ENCODE data around the gene EFNA4. TPM values are rescaled to one million over a fixed set of nuclear protein-coding genes. Genes with fewer than 3 reads are reported as not detected.

EFNA4 gene
- polyA plus RNA-seq, 2 of the 4 experiments (the other 2 are of a cell fraction) = 3.1 to 8.7 TPM

GRCh38 chr1:155033524-155033923 is 30.0 kb upstream of the EFNA4 start, which contains the start of the genes DCST1 and DCST2 (continued):
- TF ChIP-seq REST (IDR thresholded peaks at IDR 0.05) = no peak
- TF ChIP-seq ZFP36 (IDR thresholded peaks at IDR 0.05; ENCODE audit: borderline replicate concordance, partially characterized antibody) = no peak
- no peak for TF ChIP-seq PHF8 (IDR thresholded peaks at IDR 0.05; ENCODE audit: borderline replicate concordance, low read depth)
- no peak for TF ChIP-seq JUN (IDR thresholded peaks at IDR 0.05)

GRCh38 chr1:155034318-155035208 is 29.0 kb upstream of the EFNA4 start:
- 79% methylated on average over 20 of the region's 20 CpGs for WGBS (ENCODE audit: missing lambda C conversion rate)
- Histone ChIP-seq H3K4me1 (peaks cover 19% of the 10 kb centered on the region), H3K9me3 (no peaks in the 10 kb centered on the region), H3K27ac (no peak overlapping the region; a peak in 1 of 6 replicates), H3K4me3 (no peak overlapping the region), H3K4me2 (no peak overlapping the region)
- ChIA-PET POLR2A (interaction anchor here (0.6 kb wide), 1 partner anchor 9 kb away, joined by 5 read pairs; no protein-coding TSS in a partner anchor), CTCF (interaction anchor here (1.1 kb wide), 1 partner anchor 138 kb away, joined by 4 read pairs; the partner anchor contains the start of gene KRTCAP2)
- no peak for ATAC-seq
- no peak for DNase-seq (ENCODE audit: low read depth in 1 of 2, low spot score in 1 of 2)
- FAIRE-seq = no peak
- TF ChIP-seq TP53 (CRISPR knock-in tag; IDR thresholded peaks at IDR 0.05) (no peak), FOXS1 (CRISPR knock-in tag; IDR thresholded peaks at IDR 0.05) (no peak), ATOH8 (CRISPR knock-in tag; IDR thresholded peaks at IDR 0.05; ENCODE audit: low read depth) (no peak), CBX2 (IDR thresholded peaks at IDR 0.05; ENCODE audit: borderline replicate concordance, low read depth) (no peak), FOSL2 (IDR thresholded peaks at IDR 0.05) (no peak), FOSL2 (CRISPR knock-in tag; IDR thresholded peaks at IDR 0.05) (no peak), HOXB5 (CRISPR knock-in tag; IDR thresholded peaks at IDR 0.05) (no peak), ZFP36 (IDR thresholded peaks at IDR 0.05; ENCODE audit: borderline replicate concordance, partially characterized antibody) (no peak), ESRRA (IDR thresholded peaks at IDR 0.05; ENCODE audit: borderline replicate concordance, low read length) (no peak), HOXA7 (CRISPR knock-in tag; IDR thresholded peaks at IDR 0.05) (no peak), RFX5 (IDR thresholded peaks at IDR 0.05) (no peak), JUN (IDR thresholded peaks at IDR 0.05) (no peak)

GRCh38 chr1:155035936-155036335 is 27.6 kb upstream of the EFNA4 start:
- CTCF ChIA-PET = interaction anchor here (1.0 kb wide), 1 partner anchor 48 kb away, joined by 3 read pairs; no protein-coding TSS in a partner anchor
- no peak for TF ChIP-seq JUNB (IDR thresholded peaks at IDR 0.05)
- no peak for TF ChIP-seq ZNF302 (CRISPR knock-in tag; IDR thresholded peaks at IDR 0.05)
- no peak for TF ChIP-seq REST (IDR thresholded peaks at IDR 0.05)
- no peak for TF ChIP-seq KDM5A (IDR thresholded peaks at IDR 0.05)
- no peak for TF ChIP-seq HOXB5 (CRISPR knock-in tag; IDR thresholded peaks at IDR 0.05)
- no peak for TF ChIP-seq POLR2A (IDR thresholded peaks at IDR 0.05; ENCODE audit: low read length)
- no peak for TF ChIP-seq CHD2 (IDR thresholded peaks at IDR 0.05; ENCODE audit: low read length, partially characterized antibody)
- TF ChIP-seq MYC (IDR thresholded peaks at IDR 0.05; ENCODE audit: borderline replicate concordance, low read length) = no peak
- TF ChIP-seq CTCF (IDR thresholded peaks at IDR 0.05) = no peak
- TF ChIP-seq EHMT2 (IDR thresholded peaks at IDR 0.05; ENCODE audit: low read depth) = no peak
- no peak for TF ChIP-seq NR3C1 (IDR thresholded peaks at IDR 0.05)
- TF ChIP-seq RNF2 (IDR thresholded peaks at IDR 0.05; ENCODE audit: borderline replicate concordance, low read depth) = no peak
- no peak for TF ChIP-seq ZFP36 (IDR thresholded peaks at IDR 0.05; ENCODE audit: borderline replicate concordance, partially characterized antibody)

More at GRCh38 chr1:155035936-155036335, 27.6 kb upstream of the EFNA4 start:
- 96% methylated on average over 2 of the region's 2 CpGs for WGBS (ENCODE audit: missing lambda C conversion rate)
- Histone ChIP-seq H3K4me1 (peaks cover 20% of the 10 kb centered on the region), H3K4me3 (no peak overlapping the region), H3K4me2 (no peak overlapping the region), H3K9me3 (no peaks in the 10 kb centered on the region), H3K27ac (peak overlapping the region in 1 of 2 experiments; percentile 62; a peak in 1 of 6 replicates)
- no peak for ATAC-seq
- DNase-seq (ENCODE audit: low read depth in 1 of 2, low spot score in 1 of 2) = no peak
- FAIRE-seq = no peak
- POLR2A ChIA-PET = no interaction called here

All from A549 (cell line).